HUDEP-2 (cell line): Measurements from ENCODE around the gene SEMA3F.
"Not testable (repeated sequence)": the region's sequence is repeated elsewhere in the genome, so short reads cannot be mapped to it uniquely, and the experiment has no call there.

Experiments
- DNase-seq, 76 experiments: peaks; one replicate each; lab custom pipeline; 2025; ENCODE audit not compliant: unreplicated experiment in 76 of 76; lab: John Stamatoyannopoulos, UW

The SEMA3F gene

GRCh38 chr3:50207359-50208042 is 52.4 kb downstream of the SEMA3F start:
- DNase-seq = no peak

GRCh38 chr3:50208677-50209344 is 53.7 kb downstream of the SEMA3F start:
- DNase-seq = no peak

GRCh38 chr3:50210176-50210509 is 55.0 kb downstream of the SEMA3F start:
- no peak for DNase-seq

- DNase-seq = no peak
Observed at GRCh38 chr3:50210510-50211367, 55.6 kb downstream of the SEMA3F start.

- not testable (repeated sequence) for DNase-seq
Observed at GRCh38 chr3:50211368-50211717, 56.2 kb downstream of the SEMA3F start.

- DNase-seq = no peak
Observed at GRCh38 chr3:50211930-50212329, 56.8 kb downstream of the SEMA3F start.

GRCh38 chr3:50212502-50212901 is 57.4 kb downstream of the SEMA3F start:
- DNase-seq = peak in 1 of 76 experiments; percentile 14

- DNase-seq = no peak
Observed at GRCh38 chr3:50212971-50213370, 57.8 kb downstream of the SEMA3F start.

- no peak for DNase-seq
Observed at GRCh38 chr3:50213373-50213772, 58.2 kb downstream of the SEMA3F start.

GRCh38 chr3:50214824-50215223 is 59.7 kb downstream of the SEMA3F start:
- DNase-seq = no peak

GRCh38 chr3:50215529-50215928 is 60.4 kb downstream of the SEMA3F start:
- DNase-seq = no peak

- no peak for DNase-seq
Observed at GRCh38 chr3:50217681-50218080, 62.6 kb downstream of the SEMA3F start.

GRCh38 chr3:50218448-50218847 is 63.3 kb downstream of the SEMA3F start:
- no peak for DNase-seq

GRCh38 chr3:50219285-50219684 is 64.2 kb downstream of the SEMA3F start:
- DNase-seq = no peak

- no peak for DNase-seq
Observed at GRCh38 chr3:50220109-50220508, 65.0 kb downstream of the SEMA3F start.

- no peak for DNase-seq
Observed at GRCh38 chr3:50221051-50221410, 65.9 kb downstream of the SEMA3F start.

GRCh38 chr3:50221411-50222168 is 66.5 kb downstream of the SEMA3F start:
- DNase-seq = no peak

- no peak for DNase-seq
Observed at GRCh38 chr3:50222169-50222528, 67.0 kb downstream of the SEMA3F start.

GRCh38 chr3:50224639-50225038 is 69.5 kb downstream of the SEMA3F start:
- DNase-seq = no peak

- peak in 23 of 76 experiments; percentile 8 to 61 (median 28) for DNase-seq
Observed at GRCh38 chr3:50226888-50227389, 71.8 kb downstream of the SEMA3F start.
